ENCODE data around the gene ITGAX. TPM values are rescaled to one million over a fixed set of nuclear protein-coding genes. Genes with fewer than 3 reads are reported as not detected.

ITGAX gene
- total and polyA plus RNA-seq, 2 of the 8 experiments (the other 6 are each of a cell fraction or from before 2014, with no cell fraction given): 0.30 TPM; not detected in 1

DNA sequence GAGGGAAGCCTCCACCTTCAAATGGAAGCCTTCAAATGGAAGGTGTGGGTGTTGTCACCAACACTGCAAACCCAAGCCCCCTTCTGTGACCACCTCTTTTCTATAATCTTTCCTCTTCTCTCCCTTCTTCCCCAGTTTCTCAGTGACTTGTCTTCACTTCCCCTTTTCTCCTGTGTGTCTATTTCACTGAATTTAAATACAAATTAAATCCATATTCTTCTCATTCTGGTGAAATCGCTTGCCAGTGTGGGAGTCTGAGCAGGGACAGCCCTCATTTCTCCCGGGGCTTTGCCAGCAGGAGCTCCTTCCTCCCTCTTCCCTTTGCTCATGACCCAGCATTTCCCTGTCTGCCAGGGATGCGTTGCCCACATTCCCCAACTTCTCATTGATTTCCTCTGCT, 6.4 kb upstream of the ITGAX start:
- no peak overlapping the region for H3K27ac ChIP-seq (ENCODE audit: low read depth, low read length)
- FAIRE-seq (no peak), DNase-seq (ENCODE audit: low read depth in 1 of 2, low spot score in 2 of 2) (no peak)
- H3K23ac ChIP-seq (ENCODE audit: insufficient read length): no peak overlapping the region
- no peak overlapping the region for H3K56ac ChIP-seq (replicated peaks; ENCODE audit: insufficient read length, low read depth, low read length)
- 58% methylated on average over 3 of the region's 3 CpGs; no CpG with 5 or more reads in 1 of the 2 experiments for WGBS, 2 experiments (ENCODE audit: extremely low coverage in 1 of 2, insufficient coverage in 1 of 2, insufficient read length in 1 of 2, insufficient replicate concordance in 2 of 2, low coverage in 1 of 2, low lambda C conversion rate in 2 of 2, missing lambda C conversion rate in 1 of 2)
- CTCF ChIA-PET (ENCODE audit: partially characterized antibody): interaction anchor here (1.0 kb wide), 1 partner anchor 12 kb away, joined by 3 read pairs; no protein-coding TSS in a partner anchor
- H3K79me2 ChIP-seq (ENCODE audit: control insufficient read depth in 1 of 2, insufficient read depth in 2 of 2, low read length in 2 of 2): no peaks in the 10 kb centered on the region
- H3K9me3 ChIP-seq (ENCODE audit: insufficient read depth in 2 of 2, low read depth in 1 of 2, low read length in 1 of 2): no peaks in the 10 kb centered on the region
- no peak overlapping the region for H3K4me2 ChIP-seq (ENCODE audit: insufficient read depth in 1 of 2, low read depth in 2 of 2, low read length in 2 of 2)
- H3K9ac ChIP-seq (replicated peaks in 1 of 4; ENCODE audit: extremely low read depth in 1 of 4, low read depth in 3 of 4, low read length in 3 of 4): no peak overlapping the region
- H3K27me3 ChIP-seq (replicated peaks in 1 of 4; ENCODE audit: control insufficient read depth in 3 of 4, extremely low read depth in 1 of 4, insufficient read depth in 3 of 4, low read length in 3 of 4): no peaks in the 10 kb centered on the region
- no peak overlapping the region for H4K8ac ChIP-seq (ENCODE audit: extremely low read depth, insufficient read depth, low read length)
- H2BK120ac ChIP-seq (replicated peaks; ENCODE audit: low read depth, low read length): no peak overlapping the region
- H4K20me1 ChIP-seq (replicated peaks in 1 of 2; ENCODE audit: control insufficient read depth in 1 of 2, insufficient read depth in 2 of 2, low read length in 2 of 2): no peaks in the 10 kb centered on the region
- H2AK5ac ChIP-seq (ENCODE audit: low read depth, low read length): no peak overlapping the region
- H2BK20ac ChIP-seq (ENCODE audit: low read length): no peak overlapping the region
- no peak overlapping the region for H3K4me3 ChIP-seq (ENCODE audit: extremely low read depth in 1 of 4, insufficient read depth in 2 of 4, low read depth in 3 of 4, low read length in 4 of 4)
- H3K23me2 ChIP-seq (ENCODE audit: low read depth, low read length): peaks cover 1% of the 10 kb centered on the region; the same call in 1 of the 2 replicates
- H4K5ac ChIP-seq (ENCODE audit: insufficient read length, low read depth, low read length): no peak overlapping the region
- H4K91ac ChIP-seq (replicated peaks; ENCODE audit: insufficient read length, low read length): no peak overlapping the region
- no peak overlapping the region for H2BK15ac ChIP-seq (ENCODE audit: low read length)
- no peak overlapping the region for H3K14ac ChIP-seq (ENCODE audit: insufficient read length)
- H2BK12ac ChIP-seq (ENCODE audit: low read depth, low read length): no peak overlapping the region
- H3K79me1 ChIP-seq (ENCODE audit: low read depth, low read length): no peaks in the 10 kb centered on the region
- TF ChIP-seq SP2 (IDR thresholded peaks at IDR 0.05; ENCODE audit: low read length) (no peak), CTBP2 (IDR thresholded peaks at IDR 0.05; ENCODE audit: borderline replicate concordance, insufficient read depth, insufficient read length, low read length) (no peak), NRF1 (IDR thresholded peaks at IDR 0.05; ENCODE audit: low read depth, low read length) (no peak), MAFK (IDR thresholded peaks at IDR 0.05; ENCODE audit: low read depth, low read length) (no peak), JUN (IDR thresholded peaks at IDR 0.05; ENCODE audit: low read depth, low read length) (no peak), RFX5 (IDR thresholded peaks at IDR 0.05; ENCODE audit: borderline replicate concordance, low read depth, low read length) (no peak), CEBPB (IDR thresholded peaks at IDR 0.05; ENCODE audit: low read depth, low read length) (no peak), HDAC6 (IDR thresholded peaks at IDR 0.05; ENCODE audit: low read depth, low read length) (no peak), NANOG (IDR thresholded peaks at IDR 0.05; ENCODE audit: insufficient read depth, low read depth, low read length, poor library complexity, severe bottlenecking) (no peak), KDM5A (IDR thresholded peaks at IDR 0.05; ENCODE audit: low read length) (no peak)
- H3K4ac ChIP-seq (replicated peaks; ENCODE audit: insufficient read length, low read depth, low read length): no peak overlapping the region
- H2AFZ ChIP-seq (ENCODE audit: low read length): no peak overlapping the region
- H3K18ac ChIP-seq (ENCODE audit: extremely low read depth, low read length): no peak overlapping the region
- POLR2A ChIA-PET (ENCODE audit: partially characterized antibody): no interaction called here
- no peak overlapping the region for H2BK5ac ChIP-seq (ENCODE audit: low read depth, low read length)
- no peaks in the 10 kb centered on the region for H3K36me3 ChIP-seq (ENCODE audit: control insufficient read depth in 2 of 4, insufficient read depth in 4 of 4, low read length in 3 of 4)
- H3K4me1 ChIP-seq (replicated peaks in 1 of 4; ENCODE audit: control insufficient read depth in 3 of 4, insufficient read depth in 4 of 4, low read length in 3 of 4): no peaks in the 10 kb centered on the region

Measured in H1 (cell line).